ENCODE measurements around the gene LTBP1.

- TF ChIP-seq CTCF (IDR thresholded peaks at IDR 0.05) (no peak), POLR2AphosphoS5 (IDR thresholded peaks at IDR 0.05) (no peak)
These were observed 64.6 kb downstream of the LTBP1 start for GRCh38 chr2:33011373-33011772.

Data from transverse colon (tissue), 4 donors.